A549 (cell line): Measurements from ENCODE around the gene GPR18. TPM values are rescaled to one million over a fixed set of nuclear protein-coding genes. Genes with fewer than 3 reads are reported as not detected.

Source experiments
- ATAC-seq, 2 experiments: fragments of 200-7000 bp in 1 of 2; fragments of >200 bp in 1 of 2; cut with Nextera tagmentation in 1 of 2; cut with Tn5 transposase in 1 of 2; 3 replicates each; pipeline versions ENCODE4 v1.8.0 to v1.9.1; 2018 to 2020; ENCODE audit warnings: mild to moderate bottlenecking in 1 of 2, moderate library complexity in 1 of 2
- CTCF ChIA-PET: fragments of 300-600 bp; sonication (Branson Sonifier 250); formaldehyde crosslinking; extraction: SDS; loops from one replicate; lab custom pipeline; 2021; ENCODE audit warnings: antibody characterized with exemption, inconsistent platforms; lab: Yijun Ruan, JAX
- POLR2A ChIA-PET: fragments of 350-600 bp; formaldehyde crosslinking; extraction: SDS; loops from one replicate; lab custom pipeline; 2021; ENCODE audit warnings: antibody characterized with exemption, inconsistent platforms; lab: Yijun Ruan, JAX
- DNase-seq, 2 experiments: peaks; one replicate each; pipeline versions ENCODE4 v3.0.0 to v3.0.0-alpha.2; 2011 to 2016; ENCODE audit warnings: low read depth in 1 of 2, low spot score in 1 of 2
- FAIRE-seq: peaks from 2 replicates; lab custom pipeline; 2011; peaks lifted over from hg19 to GRCh38; lab: Jason Lieb, UNC
- H3K27ac ChIP-seq, 2 experiments: fragments of >200 bp; sonication (Bioruptor Twin); formaldehyde crosslinking; 3 replicates each; pipeline ENCODE4 v1.5.1; 2016 to 2017
- H3K4me1 ChIP-seq: fragments of >200 bp; sonication (Bioruptor Twin); formaldehyde crosslinking; 3 replicates; pipeline ENCODE4 v1.6.1; 2016
- H3K4me2 ChIP-seq: fragments of >200 bp; sonication (Bioruptor Twin); formaldehyde crosslinking; 3 replicates; pipeline ENCODE4 v1.6.1; 2016
- H3K4me3 ChIP-seq: fragments of >200 bp; sonication (Bioruptor Twin); formaldehyde crosslinking; 3 replicates; pipeline ENCODE4 v1.5.1; 2016
- H3K9me3 ChIP-seq: fragments of >200 bp; sonication (Bioruptor Twin); formaldehyde crosslinking; 3 replicates; pipeline ENCODE4 v1.6.1; 2016
- CHD4 ChIP-seq: fragments of 200-600 bp; sonication (generic); IDR thresholded peaks from 2 replicates; pipeline ENCODE4 v1.6.1; 2016; ENCODE audit warnings: antibody characterized with exemption, mild to moderate bottlenecking, borderline replicate concordance
- E2F6 ChIP-seq: IDR thresholded peaks from 2 replicates; pipeline ENCODE4 v1.6.1; 2012; ENCODE audit warnings: low read depth, borderline replicate concordance
- FOSB ChIP-seq: fragments of 250-450 bp; sonication (Bioruptor Pico); IDR thresholded peaks from 2 replicates; pipeline ENCODE4 v1.5.0; 2020; ENCODE audit warnings: mild to moderate bottlenecking, moderate library complexity
- FOXS1 ChIP-seq: fragments of 250-450 bp; sonication (Bioruptor Pico); IDR thresholded peaks from 2 replicates; pipeline ENCODE4 v1.5.0; 2020; ENCODE audit warnings: mild to moderate bottlenecking, moderate library complexity
- GATA3 ChIP-seq: IDR thresholded peaks from 2 replicates; pipeline ENCODE4 v1.6.1; 2012; ENCODE audit warnings: borderline replicate concordance
- HDAC2 ChIP-seq: fragments of 200-600 bp; sonication (generic); IDR thresholded peaks from 2 replicates; pipeline ENCODE4 v1.6.1; 2016
- HEYL ChIP-seq: fragments of 250-450 bp; sonication (Bioruptor Pico); IDR thresholded peaks from 2 replicates; pipeline ENCODE4 v1.8.0; 2021; ENCODE audit warnings: mild to moderate bottlenecking, moderate library complexity
- HOXB13 ChIP-seq: fragments of 250-450 bp; sonication (Bioruptor Pico); IDR thresholded peaks from 2 replicates; pipeline ENCODE4 v1.5.0; 2020; ENCODE audit warnings: low read depth, mild to moderate bottlenecking, moderate library complexity
- JUNB ChIP-seq: fragments of >200 bp; sonication (Bioruptor Twin); formaldehyde crosslinking; IDR thresholded peaks from 2 replicates; pipeline ENCODE4 v1.6.1; 2016
- KDM1A ChIP-seq: fragments of 200-600 bp; sonication (generic); IDR thresholded peaks from 2 replicates; pipeline ENCODE4 v1.6.1; 2016; ENCODE audit warnings: low read depth, mild to moderate bottlenecking
- MAFK ChIP-seq: fragments of 450-650 bp; IDR thresholded peaks from 2 replicates; pipeline ENCODE4 v1.6.1; 2014; ENCODE audit not compliant: partially characterized antibody
- NPAS2 ChIP-seq: fragments of 250-450 bp; sonication (Bioruptor Pico); IDR thresholded peaks from 2 replicates; pipeline ENCODE4 v1.8.0; 2022; ENCODE audit warnings: mild to moderate bottlenecking, moderate library complexity, borderline replicate concordance
- PBX3 ChIP-seq: IDR thresholded peaks from 2 replicates; pipeline ENCODE4 v1.6.1; 2012
- POLR2A ChIP-seq: IDR thresholded peaks from 2 replicates; pipeline ENCODE4 v1.6.1; 2012; ENCODE audit warnings: mild to moderate bottlenecking, low read length
- RAD21 ChIP-seq, 2 experiments: fragments of >200 bp in 1 of 2; sonication (Bioruptor Twin) in 1 of 2; formaldehyde crosslinking in 1 of 2; IDR thresholded peaks in 1 of 2; conservative IDR thresholded peaks in 1 of 2; 2 replicates in 1 of 2; 3 replicates in 1 of 2; pipeline ENCODE4 v1.6.1; 2012 to 2018; ENCODE audit warnings: inconsistent platforms in 1 of 2
- RCOR1 ChIP-seq: fragments of 150-350 bp; IDR thresholded peaks from 2 replicates; pipeline ENCODE4 v1.6.1; 2014; ENCODE audit warnings: antibody characterized with exemption, low read length, low read depth
- REST ChIP-seq: fragments of 200-600 bp; sonication (generic); IDR thresholded peaks from 2 replicates; pipeline ENCODE4 v1.6.1; 2016; ENCODE audit warnings: antibody characterized with exemption, mild to moderate bottlenecking, moderate library complexity
- SREBF2 ChIP-seq: fragments of 450-650 bp; IDR thresholded peaks from 2 replicates; pipeline ENCODE4 v1.6.1; 2014; ENCODE audit warnings: mild to moderate bottlenecking, moderate library complexity
- ZFP36 ChIP-seq: fragments of 450-650 bp; IDR thresholded peaks from 2 replicates; pipeline ENCODE4 v1.6.1; 2014; ENCODE audit warnings: borderline replicate concordance; ENCODE audit not compliant: partially characterized antibody
- WGBS: methylation state at CpG from one replicate; pipeline ENCODE4 v1.1.6; 2017; ENCODE audit errors: missing lambda C conversion rate; 5-methylcytosine and 5-hydroxymethylcytosine counted together
- polyA plus RNA-seq, 4 experiments: library from polyadenylated mRNA; depleted of rRNA in 3 of 4; stranded (reverse); fragments of >200 nt; fragmentation: RNase III in 1 of 4; extraction: RNeasy Plus Mini Kit Qiagen cat#74134 plus additional on column Dnase treatment in 1 of 4; gene quantifications; 2 replicates in 3 of 4; 3 replicates in 1 of 4; pipeline ENCODE4 v1.2.3, GENCODE V29; 2011 to 2017

The GPR18 gene
- polyA plus RNA-seq, 2 of the 4 experiments (the other 2 are of a cell fraction): not detected

- no peaks in the 10 kb centered on the region for H3K4me1 ChIP-seq
- H3K4me3 ChIP-seq: no peak overlapping the region
- TF ChIP-seq HDAC2 (no peak), KDM1A (no peak), RAD21 (conservative IDR thresholded peaks at IDR 0.05 in 1 of 2, IDR thresholded peaks at IDR 0.05 in 1 of 2) (no peak), SREBF2 (no peak), HOXB13 (CRISPR knock-in tag) (no peak), MAFK (no peak), ZFP36 (no peak), E2F6 (no peak), JUNB (no peak)
- no peaks in the 10 kb centered on the region for H3K9me3 ChIP-seq
- WGBS: 90% methylated on average over 4 of the region's 4 CpGs
- ChIA-PET CTCF (no interaction called here), POLR2A (no interaction called here)
- no peak for ATAC-seq
- no peak for FAIRE-seq
- no peak for DNase-seq
- no peak overlapping the region for H3K27ac ChIP-seq
- H3K4me2 ChIP-seq: no peak overlapping the region
These were observed 41.2 kb upstream of the GPR18 start for GRCh38 chr13:99299256-99299919.

- no peak for FAIRE-seq
- no peak for ATAC-seq
- no peak overlapping the region for H3K27ac ChIP-seq
- DNase-seq: no peak
- CTCF ChIA-PET: interaction anchor here (1.5 kb wide), 1 partner anchor 138 kb away, joined by 5 read pairs; no protein-coding TSS in a partner anchor
- H3K9me3 ChIP-seq: no peaks in the 10 kb centered on the region
- POLR2A ChIA-PET: no interaction called here
- 89% methylated on average over 2 of the region's 2 CpGs for WGBS
- no peak for TF ChIP-seq NPAS2 (CRISPR knock-in tag)
- no peak for TF ChIP-seq HDAC2
- TF ChIP-seq FOXS1 (CRISPR knock-in tag): no peak
- no peak for TF ChIP-seq RAD21 (conservative IDR thresholded peaks at IDR 0.05 in 1 of 2, IDR thresholded peaks at IDR 0.05 in 1 of 2)
- H3K4me1 ChIP-seq: no peaks in the 10 kb centered on the region
- no peak overlapping the region for H3K4me3 ChIP-seq
- H3K4me2 ChIP-seq: no peak overlapping the region
These were observed 39.9 kb upstream of the GPR18 start for GRCh38 chr13:99298056-99298455.

GRCh38 chr13:99297331-99297730 is 39.2 kb upstream of the GPR18 start:
- TF ChIP-seq POLR2A: no peak
- TF ChIP-seq HEYL (CRISPR knock-in tag): no peak
- Histone ChIP-seq H3K9me3 (no peaks in the 10 kb centered on the region), H3K4me3 (no peak overlapping the region), H3K27ac (no peak overlapping the region), H3K4me2 (no peak overlapping the region), H3K4me1 (no peaks in the 10 kb centered on the region)
- ATAC-seq: no peak
- no peak for FAIRE-seq
- no peak for DNase-seq
- CTCF ChIA-PET: interaction anchor here (1.5 kb wide), 1 partner anchor 139 kb away, joined by 5 read pairs; no protein-coding TSS in a partner anchor
- POLR2A ChIA-PET: no interaction called here

- H3K4me1 ChIP-seq: no peaks in the 10 kb centered on the region
- no peak overlapping the region for H3K4me2 ChIP-seq
- TF ChIP-seq GATA3 (no peak), CHD4 (no peak), POLR2A (no peak), FOSB (no peak), RCOR1 (no peak), REST (no peak), PBX3 (no peak)
- ChIA-PET CTCF (interaction anchor here (1.2 kb wide), 1 partner anchor 9 kb away, joined by 3 read pairs; no protein-coding TSS in a partner anchor), POLR2A (interaction anchor here (0.6 kb wide), 1 partner anchor 96 kb away, joined by 3 read pairs; the partner anchor contains the start of gene UBAC2)
- no peaks in the 10 kb centered on the region for H3K9me3 ChIP-seq
- no peak overlapping the region for H3K4me3 ChIP-seq
- no peak for DNase-seq
- no peak for ATAC-seq
- 95% methylated on average over 4 of the region's 4 CpGs for WGBS
- H3K27ac ChIP-seq: no peak overlapping the region
- no peak for FAIRE-seq
These were observed 38.2 kb upstream of the GPR18 start for GRCh38 chr13:99296398-99296797.
